Activated CD4-positive, alpha-beta T cell treated with anti-CD3 and anti-CD28 coated beads for 4 hours (primary cell): ENCODE results near the gene TUBB3.
A peak's percentile ranks its signal among the peaks of the same experiment; 100 is the strongest.
"Not testable (repeated sequence)": the region's sequence is repeated elsewhere in the genome, so short reads cannot be mapped to it uniquely, and the experiment has no call there.

Source experiments
- DNase-seq, 2 donors: peaks; one replicate each; pipeline ENCODE4 v3.0.0-alpha.2; 2020

TUBB3 gene

GRCh38 chr16:89903908-89904515, 19.1 kb upstream of the TUBB3 start:
- no peak for DNase-seq

- DNase-seq = no peak
Observed at GRCh38 chr16:89904606-89905510, 18.3 kb upstream of the TUBB3 start.

- DNase-seq = no peak
Observed at GRCh38 chr16:89905511-89906139, 17.5 kb upstream of the TUBB3 start.

- no peak for DNase-seq
Observed at GRCh38 chr16:89906140-89907025, 16.8 kb upstream of the TUBB3 start.

GRCh38 chr16:89907055-89907814, 15.9 kb upstream of the TUBB3 start:
- DNase-seq = no peak

- no peak for DNase-seq
Observed at GRCh38 chr16:89908236-89908635, 14.9 kb upstream of the TUBB3 start.

GRCh38 chr16:89909777-89910716, 13.1 kb upstream of the TUBB3 start:
- DNase-seq = peak; percentile 64 to 66

- DNase-seq = no peak
Observed at GRCh38 chr16:89910717-89911354, 12.3 kb upstream of the TUBB3 start.

- DNase-seq = no peak
Observed at GRCh38 chr16:89911375-89911774, 11.8 kb upstream of the TUBB3 start.

GRCh38 chr16:89912143-89912542, 11.0 kb upstream of the TUBB3 start:
- no peak for DNase-seq

GRCh38 chr16:89912627-89913026, 10.5 kb upstream of the TUBB3 start:
- no peak for DNase-seq

GRCh38 chr16:89913408-89914387, 9.4 kb upstream of the TUBB3 start:
- DNase-seq = no peak

- DNase-seq = not testable (repeated sequence)
Observed at GRCh38 chr16:89914642-89915285, 8.4 kb upstream of the TUBB3 start.

GRCh38 chr16:89915303-89916232, 7.6 kb upstream of the TUBB3 start:
- no peak for DNase-seq

- DNase-seq = peak; percentile 47 to 62
Observed at GRCh38 chr16:89917773-89918452, 5.2 kb upstream of the TUBB3 start.

GRCh38 chr16:89918453-89919347, 4.4 kb upstream of the TUBB3 start, which contains the start of gene MC1R:
MC1R (plus strand) TSS chr16:89918862; CDS start chr16:89919259, 397 bp downstream.
- DNase-seq = no peak
